ENCODE results near the gene ENTPD6. TPM values are rescaled to one million over a fixed set of nuclear protein-coding genes. Genes with fewer than 3 reads are reported as not detected.

The ENTPD6 gene
- total and polyA plus RNA-seq, 12 donors: 30.9 to 260 (median 107) TPM

DNA sequence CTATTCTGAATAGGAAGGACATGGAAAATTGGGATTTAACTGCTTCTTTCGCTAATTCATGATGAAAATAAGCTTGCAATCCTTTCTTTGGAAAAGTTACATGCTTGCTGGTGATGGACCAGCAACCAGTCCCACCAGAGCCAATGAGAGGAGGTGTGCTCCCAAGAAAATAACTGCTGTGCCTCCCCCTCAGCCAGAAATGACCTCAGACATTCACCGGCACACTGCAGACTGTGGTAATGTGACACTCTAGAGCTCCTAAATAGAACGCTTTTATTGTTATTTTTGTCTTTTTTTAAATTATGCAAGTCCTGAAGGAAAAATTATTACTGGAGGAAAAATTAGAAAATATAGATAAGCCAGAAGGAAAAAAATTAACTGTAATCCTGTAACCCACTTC is 55.0 kb downstream of the ENTPD6 start:
- intact Hi-C loops (cut with DNase I): loop anchor here in 1 of 2 donors (10.0 kb wide), 1 partner anchor 144 kb away; the partner anchor contains the start of gene ABHD12
- H3K9me3 ChIP-seq (replicated peaks in 1 of 3): no peaks in the 10 kb centered on the region
- peak overlapping the region in 1 of 5 donors; percentile 9 for H3K27ac ChIP-seq
- no peak overlapping the region for H3K4me3 ChIP-seq
- no peaks in the 10 kb centered on the region for H3K27me3 ChIP-seq
- no peak for TF ChIP-seq POLR2A (IDR thresholded peaks at IDR 0.05)
- TF ChIP-seq, protein P1, sequence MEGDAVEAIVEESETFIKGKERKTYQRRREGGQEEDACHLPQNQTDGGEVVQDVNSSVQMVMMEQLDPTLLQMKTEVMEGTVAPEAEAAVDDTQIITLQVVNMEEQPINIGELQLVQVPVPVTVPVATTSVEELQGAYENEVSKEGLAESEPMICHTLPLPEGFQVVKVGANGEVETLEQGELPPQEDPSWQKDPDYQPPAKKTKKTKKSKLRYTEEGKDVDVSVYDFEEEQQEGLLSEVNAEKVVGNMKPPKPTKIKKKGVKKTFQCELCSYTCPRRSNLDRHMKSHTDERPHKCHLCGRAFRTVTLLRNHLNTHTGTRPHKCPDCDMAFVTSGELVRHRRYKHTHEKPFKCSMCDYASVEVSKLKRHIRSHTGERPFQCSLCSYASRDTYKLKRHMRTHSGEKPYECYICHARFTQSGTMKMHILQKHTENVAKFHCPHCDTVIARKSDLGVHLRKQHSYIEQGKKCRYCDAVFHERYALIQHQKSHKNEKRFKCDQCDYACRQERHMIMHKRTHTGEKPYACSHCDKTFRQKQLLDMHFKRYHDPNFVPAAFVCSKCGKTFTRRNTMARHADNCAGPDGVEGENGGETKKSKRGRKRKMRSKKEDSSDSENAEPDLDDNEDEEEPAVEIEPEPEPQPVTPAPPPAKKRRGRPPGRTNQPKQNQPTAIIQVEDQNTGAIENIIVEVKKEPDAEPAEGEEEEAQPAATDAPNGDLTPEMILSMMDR (IDR thresholded peaks at IDR 0.05): no peak
- no peaks in the 10 kb centered on the region for H3K36me3 ChIP-seq (replicated peaks in 1 of 2)
- peak in 1 of 7 donors; percentile 41 for DNase-seq
- H3K4me1 ChIP-seq (replicated peaks in 1 of 2): peaks cover 25 to 35% of the 10 kb centered on the region in 2 donors
- 77 to 88% (median 83%) methylated on average over 3 of the region's 3 CpGs for WGBS, 4 donors

GRCh38 chr20:25251019-25251418 is 55.5 kb downstream of the ENTPD6 start:
- no peaks in the 10 kb centered on the region for H3K27me3 ChIP-seq
- TF ChIP-seq, protein P1 (IDR thresholded peaks at IDR 0.05): no peak
- TF ChIP-seq POLR2A (IDR thresholded peaks at IDR 0.05): no peak
- H3K36me3 ChIP-seq (replicated peaks in 1 of 2): no peaks in the 10 kb centered on the region
- peak in 1 of 7 donors; percentile 48 for DNase-seq
- no peaks in the 10 kb centered on the region for H3K9me3 ChIP-seq (replicated peaks in 1 of 3)
- H3K27ac ChIP-seq: no peak overlapping the region
- WGBS, 4 donors: 94 to 96% (median 95%) methylated on average over 9 of the region's 9 CpGs
- H3K4me3 ChIP-seq: no peak overlapping the region
- peaks cover 30 to 40% of the 10 kb centered on the region in 2 donors for H3K4me1 ChIP-seq (replicated peaks in 1 of 2)
- intact Hi-C loops (cut with DNase I): loop anchor here in 1 of 2 donors (10.0 kb wide), 1 partner anchor 144 kb away; the partner anchor contains the start of gene ABHD12

DNA sequence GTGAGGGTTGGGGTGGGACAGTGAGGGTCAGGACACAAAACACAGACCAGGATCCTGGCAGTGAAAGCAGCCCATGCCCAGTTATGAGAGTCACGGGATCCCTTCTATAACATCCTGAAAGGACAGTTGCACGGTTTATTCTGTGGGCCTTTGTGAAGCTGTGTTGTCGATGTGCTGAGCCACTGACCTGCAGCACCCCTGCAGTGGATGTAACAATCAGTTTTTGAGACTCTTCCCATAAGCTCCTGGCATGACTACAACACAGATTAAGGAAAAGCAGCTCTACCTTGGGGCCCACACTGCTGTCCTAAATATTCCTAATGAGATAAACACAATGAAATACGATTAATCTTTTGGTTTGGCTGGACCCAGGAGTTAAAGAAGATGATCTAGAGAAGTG is 56.0 kb downstream of the ENTPD6 start:
- no peak for TF ChIP-seq POLR2A (IDR thresholded peaks at IDR 0.05)
- TF ChIP-seq, protein P1 (IDR thresholded peaks at IDR 0.05): no peak
- no peak overlapping the region for H3K27ac ChIP-seq
- intact Hi-C loops (cut with DNase I): loop anchor here in 1 of 2 donors (10.0 kb wide), 1 partner anchor 143 kb away; the partner anchor contains the start of gene ABHD12
- H3K4me3 ChIP-seq: no peak overlapping the region
- DNase-seq: peak in 1 of 7 donors; percentile 43
- 79 to 93% (median 90%) methylated on average over 4 of the region's 4 CpGs for whole genome bisulfite sequencing, 4 donors
- H3K4me1 ChIP-seq (replicated peaks in 1 of 2): peaks cover 32 to 44% of the 10 kb centered on the region in 2 donors
- no peaks in the 10 kb centered on the region for H3K36me3 ChIP-seq (replicated peaks in 1 of 2)
- no peaks in the 10 kb centered on the region for H3K9me3 ChIP-seq (replicated peaks in 1 of 3)
- H3K27me3 ChIP-seq: no peaks in the 10 kb centered on the region

GRCh38 chr20:25252230-25252651 is 56.7 kb downstream of the ENTPD6 start:
- Histone ChIP-seq H3K4me3 (no peak overlapping the region), H3K27ac (no peak overlapping the region), H3K4me1 (replicated peaks in 1 of 2) (peaks cover 32 to 44% of the 10 kb centered on the region in 2 donors), H3K36me3 (replicated peaks in 1 of 2) (no peaks in the 10 kb centered on the region), H3K9me3 (replicated peaks in 1 of 3) (no peaks in the 10 kb centered on the region), H3K27me3 (no peaks in the 10 kb centered on the region)
- DNase-seq: peak in 1 of 7 donors; percentile 46
- intact Hi-C loops (cut with DNase I): loop anchor here in 1 of 2 donors (10.0 kb wide), 1 partner anchor 143 kb away; the partner anchor contains the start of gene ABHD12
- 80 to 89% (median 83%) methylated on average over 6 of the region's 6 CpGs for WGBS, 4 donors
- TF ChIP-seq, protein P1 (IDR thresholded peaks at IDR 0.05): no peak
- no peak for TF ChIP-seq POLR2A (IDR thresholded peaks at IDR 0.05)
